DND-41 (cell line): ENCODE measurements around the gene SIRPA.

ENCODE experiments used
- CTCF ChIP-seq: IDR thresholded peaks from 2 replicates; pipeline ENCODE4 v1.5.1; 2012; ENCODE audit warnings: borderline replicate concordance, low read length, moderate library complexity, mild to moderate bottlenecking; ENCODE audit not compliant: poor library complexity, severe bottlenecking; ENCODE audit errors: extremely low read depth
- EZH2 ChIP-seq: IDR thresholded peaks from 3 replicates; pipeline ENCODE4 v1.6.1; 2012; ENCODE audit warnings: borderline replicate concordance, low read depth, mild to moderate bottlenecking, moderate library complexity, low read length, inconsistent platforms; ENCODE audit not compliant: severe bottlenecking

- TF ChIP-seq EZH2 (no peak), CTCF (no peak)
Observed at GRCh38 chr20:1975291-1975690, 80.1 kb downstream of the SIRPA start.
